CD4-positive, alpha-beta T cell treated with Interferon alpha-2 for 1 hour (primary cell): ENCODE measurements around the gene ZNF580.

ENCODE experiments used
- DNase-seq, 2 donors: peaks; one replicate each; pipeline ENCODE4 v3.0.0-alpha.2; 2020 to 2022

Gene ZNF580

DNA sequence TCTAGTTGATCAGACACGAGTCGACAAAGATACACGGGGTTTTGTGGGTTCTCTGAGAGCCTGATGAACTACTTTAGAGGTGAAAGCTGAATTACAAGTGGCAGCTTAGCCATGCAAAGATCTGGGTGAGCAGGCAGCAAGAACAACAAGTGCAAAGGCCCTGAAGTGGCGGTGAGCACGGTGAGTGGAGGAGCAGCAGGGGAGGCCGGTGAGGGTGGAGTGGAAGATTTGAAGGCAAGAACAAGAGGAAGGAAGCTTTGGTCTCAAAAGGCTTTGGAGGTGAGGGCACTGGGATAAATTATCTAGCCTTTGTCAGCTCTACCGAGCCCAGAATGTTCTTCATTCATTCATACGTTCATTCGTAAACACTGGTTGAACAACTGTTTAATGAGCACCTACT lies 34.0 kb upstream of the ZNF580 start:
- DNase-seq, result no peak

DNA sequence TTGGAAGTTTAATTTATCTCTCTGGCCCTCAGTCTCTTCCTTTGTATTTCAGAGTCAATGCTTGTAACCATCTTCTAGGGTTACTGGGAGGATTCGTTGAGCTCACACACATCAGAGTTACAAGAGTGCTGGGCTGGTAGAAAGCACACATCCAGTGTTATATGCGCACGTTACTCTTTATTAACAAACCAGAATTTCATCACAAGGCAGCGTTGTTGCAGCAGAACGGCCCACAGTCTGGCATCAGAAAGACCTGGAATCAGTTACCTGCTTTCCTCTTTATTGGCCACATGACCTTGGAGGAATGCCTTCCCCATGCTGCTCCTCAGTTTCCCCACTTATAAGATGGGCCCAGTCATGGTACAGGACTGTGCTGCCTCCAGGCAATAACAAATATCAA lies 31.5 kb upstream of the ZNF580 start:
- DNase-seq, result no peak

DNA sequence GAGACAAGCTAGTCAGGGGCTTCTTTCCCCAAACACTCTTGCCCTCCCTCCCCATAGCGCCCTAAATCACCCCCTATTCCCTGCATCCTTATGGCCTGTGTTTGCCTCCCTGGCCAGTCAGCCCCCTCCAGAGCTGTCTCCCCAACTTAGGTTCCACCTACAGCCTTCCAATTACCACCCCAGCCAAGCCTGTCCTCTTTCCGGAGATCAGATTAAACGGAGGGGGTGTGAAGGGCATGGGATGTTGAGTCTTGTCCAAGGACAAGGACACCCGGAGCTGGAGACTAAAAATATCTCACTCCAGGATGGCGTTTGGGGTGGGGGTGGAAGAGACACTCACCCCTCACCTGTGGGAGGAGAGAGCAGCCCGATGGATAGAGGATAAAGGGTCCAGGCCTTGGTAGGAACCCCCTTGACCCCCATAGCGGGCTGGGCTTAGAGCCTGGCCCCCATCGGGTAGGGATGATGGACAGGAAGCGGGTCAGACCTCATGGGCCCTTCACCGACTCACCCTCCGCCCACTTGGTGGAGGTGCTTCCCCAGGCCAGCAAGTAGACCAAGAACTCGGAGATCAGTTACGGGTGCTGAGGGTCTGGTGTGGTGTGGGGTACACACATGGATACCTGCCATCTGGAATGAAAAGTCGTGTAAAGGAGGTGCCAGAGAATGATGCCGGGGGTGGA lies 29.4 kb upstream of the ZNF580 start:
- no peak for DNase-seq

DNA sequence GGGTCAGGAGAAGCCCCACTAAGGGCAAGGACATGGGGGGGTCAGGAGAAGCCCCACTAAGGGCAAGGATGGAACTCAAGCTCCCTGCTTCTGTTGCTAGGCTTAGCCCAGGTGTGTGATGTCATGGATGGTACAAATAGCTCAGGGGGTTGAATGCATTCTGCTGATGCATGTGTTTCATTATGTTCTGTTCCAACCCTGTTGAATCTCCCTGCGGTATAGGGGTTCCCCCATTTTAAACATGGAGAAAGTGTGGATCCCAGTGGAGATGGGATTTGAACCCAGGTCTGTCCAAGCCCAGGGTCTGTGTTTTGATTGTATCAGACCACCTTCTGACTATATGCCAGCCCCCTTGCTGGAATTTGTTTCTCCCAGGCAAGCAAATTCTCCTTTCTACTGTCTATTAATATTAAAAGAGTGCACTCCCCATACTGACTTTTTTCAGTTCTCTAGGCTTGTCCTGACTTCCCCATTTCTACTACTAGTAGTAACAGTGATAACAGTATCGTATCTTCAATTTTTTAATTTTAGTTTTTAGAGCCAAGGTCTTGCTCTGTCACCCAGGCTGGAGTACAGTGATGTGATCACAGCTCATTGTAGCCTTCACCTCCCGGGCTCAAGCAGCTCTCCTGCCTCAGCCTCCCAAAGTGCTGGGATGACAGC lies 28.7 kb upstream of the ZNF580 start:
- no peak for DNase-seq

DNA sequence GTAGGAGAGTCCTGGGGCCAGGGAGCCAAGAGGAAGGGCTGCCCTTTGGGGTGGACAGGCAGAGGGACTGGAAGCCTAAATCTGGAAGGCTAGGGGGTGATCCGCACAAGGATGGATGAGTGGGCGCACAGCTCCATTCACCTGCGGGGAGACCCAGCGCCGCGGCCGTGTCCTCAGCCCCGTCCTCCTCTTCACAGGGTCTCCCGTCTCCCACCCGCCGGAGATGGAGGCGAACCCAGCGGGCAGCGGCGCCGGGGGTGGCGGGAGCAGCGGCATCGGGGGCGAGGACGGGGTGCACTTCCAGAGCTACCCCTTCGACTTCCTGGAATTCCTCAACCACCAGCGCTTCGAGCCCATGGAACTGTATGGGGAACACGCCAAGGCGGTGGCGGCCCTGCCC lies 27.4 kb upstream of the ZNF580 start:
- no peak for DNase-seq

DNA sequence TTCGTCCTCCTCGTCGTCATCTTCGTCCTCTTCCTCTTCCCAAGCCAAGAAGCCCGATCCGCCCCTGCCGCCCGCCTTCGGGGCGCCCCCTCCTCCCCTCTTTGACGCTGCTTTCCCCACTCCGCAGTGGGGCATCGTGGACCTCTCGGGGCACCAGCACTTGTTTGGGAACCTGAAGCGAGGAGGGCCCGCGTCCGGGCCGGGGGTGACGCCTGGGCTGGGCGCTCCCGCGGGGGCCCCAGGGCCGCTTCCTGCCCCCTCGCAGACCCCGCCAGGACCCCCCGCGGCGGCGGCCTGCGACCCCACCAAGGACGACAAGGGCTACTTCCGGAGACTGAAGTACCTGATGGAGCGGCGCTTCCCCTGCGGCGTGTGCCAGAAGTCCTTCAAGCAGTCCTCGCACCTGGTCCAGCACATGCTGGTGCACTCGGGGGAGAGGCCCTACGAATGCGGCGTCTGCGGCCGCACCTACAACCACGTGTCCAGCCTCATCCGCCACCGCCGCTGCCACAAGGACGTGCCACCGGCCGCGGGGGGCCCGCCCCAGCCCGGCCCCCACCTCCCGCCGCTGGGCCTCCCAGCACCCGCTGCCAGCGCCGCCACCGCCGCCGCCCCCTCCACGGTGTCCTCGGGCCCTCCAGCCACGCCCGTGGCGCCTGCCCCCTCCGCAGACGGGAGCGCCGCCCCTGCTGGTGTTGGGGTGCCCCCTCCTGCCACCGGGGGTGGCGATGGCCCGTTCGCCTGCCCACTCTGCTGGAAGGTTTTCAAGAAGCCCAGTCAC lies 26.7 kb upstream of the ZNF580 start:
- no peak for DNase-seq

DNA sequence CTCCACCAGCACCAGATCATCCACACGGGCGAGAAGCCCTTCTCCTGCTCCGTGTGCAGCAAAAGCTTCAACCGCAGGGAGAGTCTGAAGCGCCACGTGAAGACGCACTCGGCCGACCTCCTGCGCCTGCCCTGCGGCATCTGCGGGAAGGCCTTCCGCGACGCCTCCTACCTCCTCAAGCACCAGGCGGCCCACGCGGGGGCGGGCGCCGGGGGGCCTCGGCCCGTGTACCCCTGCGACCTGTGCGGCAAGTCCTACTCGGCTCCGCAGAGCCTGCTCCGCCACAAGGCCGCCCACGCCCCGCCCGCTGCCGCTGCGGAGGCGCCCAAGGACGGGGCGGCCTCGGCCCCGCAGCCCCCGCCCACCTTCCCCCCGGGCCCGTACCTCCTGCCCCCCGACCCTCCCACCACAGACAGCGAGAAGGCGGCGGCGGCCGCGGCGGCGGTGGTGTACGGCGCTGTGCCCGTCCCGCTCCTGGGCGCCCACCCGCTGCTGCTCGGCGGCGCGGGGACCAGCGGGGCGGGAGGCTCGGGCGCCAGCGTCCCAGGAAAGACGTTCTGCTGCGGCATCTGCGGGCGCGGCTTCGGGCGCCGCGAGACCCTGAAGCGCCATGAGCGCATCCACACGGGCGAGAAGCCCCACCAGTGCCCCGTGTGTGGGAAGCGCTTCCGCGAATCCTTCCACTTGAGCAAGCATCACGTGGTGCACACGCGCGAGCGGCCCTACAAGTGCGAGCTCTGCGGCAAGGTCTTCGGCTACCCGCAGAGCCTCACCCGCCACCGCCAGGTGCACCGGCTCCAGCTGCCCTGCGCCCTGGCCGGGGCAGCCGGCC lies 25.9 kb upstream of the ZNF580 start:
- no peak for DNase-seq

DNA sequence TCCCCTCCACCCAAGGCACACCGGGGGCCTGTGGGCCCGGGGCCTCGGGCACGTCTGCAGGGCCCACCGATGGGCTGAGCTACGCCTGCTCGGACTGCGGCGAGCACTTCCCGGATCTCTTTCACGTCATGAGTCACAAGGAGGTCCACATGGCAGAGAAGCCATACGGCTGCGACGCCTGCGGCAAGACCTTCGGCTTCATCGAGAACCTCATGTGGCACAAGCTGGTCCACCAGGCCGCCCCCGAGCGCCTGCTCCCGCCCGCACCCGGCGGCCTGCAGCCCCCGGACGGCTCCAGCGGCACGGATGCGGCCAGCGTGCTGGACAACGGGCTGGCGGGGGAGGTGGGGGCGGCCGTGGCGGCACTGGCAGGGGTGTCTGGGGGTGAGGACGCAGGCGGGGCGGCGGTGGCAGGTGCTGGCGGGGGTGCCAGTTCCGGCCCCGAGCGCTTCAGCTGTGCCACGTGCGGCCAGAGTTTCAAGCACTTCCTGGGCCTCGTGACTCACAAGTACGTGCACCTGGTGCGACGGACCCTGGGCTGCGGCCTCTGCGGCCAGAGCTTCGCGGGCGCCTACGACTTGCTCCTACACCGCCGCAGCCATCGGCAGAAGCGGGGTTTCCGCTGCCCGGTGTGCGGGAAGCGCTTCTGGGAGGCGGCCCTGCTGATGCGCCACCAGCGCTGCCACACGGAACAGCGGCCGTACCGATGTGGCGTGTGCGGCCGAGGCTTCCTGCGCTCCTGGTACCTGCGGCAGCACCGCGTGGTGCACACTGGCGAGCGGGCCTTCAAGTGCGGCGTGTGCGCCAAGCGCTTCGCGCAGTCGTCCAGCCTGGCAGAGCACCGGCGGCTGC lies 25.0 kb upstream of the ZNF580 start:
- no peak for DNase-seq

DNA sequence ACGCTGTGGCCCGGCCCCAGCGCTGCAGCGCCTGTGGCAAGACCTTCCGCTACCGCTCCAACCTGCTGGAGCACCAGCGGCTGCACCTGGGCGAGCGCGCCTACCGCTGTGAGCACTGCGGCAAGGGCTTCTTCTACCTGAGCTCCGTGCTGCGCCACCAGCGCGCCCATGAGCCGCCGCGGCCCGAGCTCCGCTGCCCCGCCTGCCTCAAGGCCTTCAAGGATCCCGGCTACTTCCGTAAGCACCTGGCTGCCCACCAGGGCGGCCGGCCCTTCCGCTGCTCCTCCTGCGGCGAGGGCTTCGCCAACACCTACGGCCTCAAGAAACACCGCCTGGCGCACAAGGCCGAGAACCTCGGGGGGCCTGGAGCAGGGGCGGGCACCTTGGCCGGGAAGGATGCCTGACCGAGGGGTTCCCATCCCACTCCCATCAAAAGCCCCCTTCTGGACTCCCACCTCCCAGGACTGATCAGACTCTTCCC lies 24.4 kb upstream of the ZNF580 start:
- no peak for DNase-seq

DNA sequence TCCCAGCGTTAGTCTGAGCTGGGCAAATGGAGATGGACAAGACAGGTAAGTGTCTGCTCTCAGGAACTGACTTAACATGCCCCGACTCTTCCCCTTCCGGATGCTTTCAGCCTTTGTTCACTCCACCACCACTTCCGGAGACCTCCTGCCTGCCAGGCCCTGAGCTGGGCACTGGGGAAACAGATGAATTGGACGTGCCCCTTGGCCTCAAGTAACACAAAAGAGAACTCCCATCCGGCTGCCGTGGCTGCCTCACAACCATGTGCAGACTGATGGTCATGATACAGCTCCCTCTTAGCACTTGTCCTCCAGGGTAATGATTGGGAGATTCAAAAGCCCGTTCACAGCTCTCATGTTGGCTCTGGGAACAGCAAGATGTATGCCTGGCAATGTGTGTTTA lies 23.4 kb upstream of the ZNF580 start:
- DNase-seq, result no peak

GRCh38 chr19:55618426-55618825 lies 22.4 kb upstream of the ZNF580 start:
- no peak for DNase-seq

DNA sequence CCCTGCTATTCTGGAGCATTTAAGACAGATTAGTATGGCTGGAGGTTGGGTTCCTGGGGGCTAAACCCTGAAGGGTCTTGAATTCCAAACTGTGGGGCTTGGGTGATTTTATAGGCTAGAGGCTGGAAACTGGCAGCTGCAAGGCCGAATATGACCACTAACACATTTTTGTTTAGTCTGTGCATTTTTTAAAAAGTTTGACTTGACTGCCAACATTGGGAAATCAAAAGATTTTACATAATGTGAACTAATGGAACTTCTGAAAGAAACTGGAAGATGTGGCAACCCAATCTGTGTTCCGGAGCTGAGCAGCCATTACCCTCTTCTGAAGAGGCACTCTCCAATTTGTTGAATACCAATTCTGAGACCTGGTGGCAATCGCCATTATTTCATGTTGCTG lies 21.5 kb upstream of the ZNF580 start:
- no peak for DNase-seq

DNA sequence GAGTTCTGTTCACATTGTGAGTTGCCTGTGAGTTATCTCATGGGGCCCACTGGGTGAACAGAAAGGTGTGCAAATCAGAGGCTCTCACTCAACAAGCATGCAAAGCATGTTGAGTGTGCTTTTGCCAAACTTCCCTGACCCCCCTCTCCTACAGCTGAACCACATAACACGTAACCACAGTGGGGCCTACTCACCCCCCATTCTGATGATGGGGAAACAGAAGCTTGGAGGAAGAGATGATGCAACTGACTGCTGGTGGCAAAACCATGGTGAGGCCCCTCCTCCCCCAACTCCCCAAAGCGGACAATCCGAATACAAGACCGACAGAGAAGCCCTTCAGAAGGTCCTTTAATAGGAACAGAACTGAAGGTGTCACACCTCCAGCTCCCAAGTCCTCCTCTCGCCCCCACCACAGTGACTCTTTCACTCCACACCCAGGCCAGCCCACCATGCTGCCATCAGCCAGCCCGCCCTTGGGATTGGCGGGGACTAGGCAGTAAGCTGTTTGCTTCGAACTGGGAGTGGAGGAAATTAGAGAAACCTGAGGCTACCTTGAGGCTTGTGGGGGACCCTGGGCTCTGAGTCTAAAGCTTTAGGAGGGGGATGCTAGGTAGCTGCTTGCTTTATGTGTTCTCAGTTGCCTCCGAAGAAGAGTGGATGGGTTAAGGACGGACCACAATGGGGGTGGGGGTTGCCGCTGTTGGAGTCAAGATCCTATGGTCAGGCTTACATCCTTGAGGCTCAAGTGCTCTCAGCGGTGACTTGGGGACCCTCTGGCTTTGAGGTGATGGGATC lies 20.2 kb upstream of the ZNF580 start:
- peak in 1 of 2 donors; percentile 42 for DNase-seq

DNA sequence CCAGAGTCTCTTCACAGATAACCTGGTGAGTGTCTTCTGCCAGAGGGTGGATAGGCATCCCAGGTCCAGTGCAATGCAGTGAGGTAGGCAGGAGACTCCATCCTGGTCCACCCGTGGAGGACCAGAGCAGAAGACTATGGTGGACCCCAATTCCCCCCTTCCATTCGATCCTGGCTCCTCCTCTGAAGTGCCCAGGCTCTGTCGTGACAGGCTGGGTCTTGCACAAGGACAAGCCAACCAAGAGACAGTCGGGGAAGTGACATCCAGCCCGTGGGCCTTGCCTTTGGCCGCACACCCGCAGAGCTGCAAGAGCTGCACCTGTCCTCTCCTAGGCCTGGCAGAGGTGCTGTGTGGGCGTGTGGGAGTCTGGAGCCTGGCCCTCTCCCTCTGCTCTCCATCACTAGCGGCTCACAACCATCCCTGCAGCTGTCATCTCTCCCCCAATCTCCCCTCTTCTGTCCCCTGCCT lies 19.6 kb upstream of the ZNF580 start:
- no peak for DNase-seq

- DNase-seq, result no peak
These were observed 19.1 kb upstream of the ZNF580 start for GRCh38 chr19:55621673-55622231.

GRCh38 chr19:55622242-55622969 lies 18.4 kb upstream of the ZNF580 start:
- no peak for DNase-seq

GRCh38 chr19:55623130-55623529 lies 17.7 kb upstream of the ZNF580 start:
- no peak for DNase-seq

- no peak for DNase-seq
These were observed 17.2 kb upstream of the ZNF580 start for GRCh38 chr19:55623561-55623960.

- DNase-seq, result peak; percentile 92 to 93
These were observed 16.4 kb upstream of the ZNF580 start, which contains the start of gene ZNF784 for GRCh38 chr19:55624109-55625003. ZNF784 (minus strand) TSS chr19:55624566; CDS start chr19:55624561, 5 bp downstream.
